HG02798 (cell line): Measurements from ENCODE around the gene AKAP1.

Experiments used
- ATAC-seq: cut with Tn5 transposase; IDR thresholded peaks from one replicate; pipeline ENCODE4 v1.9.1; 2021; ENCODE audit warnings: mild to moderate bottlenecking; ENCODE audit not compliant: unreplicated experiment, poor library complexity

AKAP1 gene

DNA sequence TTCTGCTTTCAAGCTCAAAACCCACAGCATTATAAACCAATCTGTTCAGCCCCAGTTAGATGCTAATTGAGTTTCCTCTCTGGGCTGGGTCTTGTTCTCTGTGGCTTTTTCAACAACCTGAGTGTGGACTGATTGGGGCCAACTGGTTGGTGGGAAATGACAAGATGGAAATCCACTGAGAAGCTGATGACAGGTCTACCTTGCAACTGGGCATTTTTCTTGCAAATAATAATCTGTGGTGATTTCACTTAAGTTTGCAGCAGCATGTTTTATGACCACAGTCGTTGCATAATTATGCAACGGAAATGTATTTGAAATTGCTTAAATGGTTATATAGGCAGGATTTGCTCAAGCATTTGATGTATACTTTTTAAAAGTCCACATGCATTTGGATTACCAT is 69.9 kb downstream of the AKAP1 start:
- ATAC-seq = no peak

DNA sequence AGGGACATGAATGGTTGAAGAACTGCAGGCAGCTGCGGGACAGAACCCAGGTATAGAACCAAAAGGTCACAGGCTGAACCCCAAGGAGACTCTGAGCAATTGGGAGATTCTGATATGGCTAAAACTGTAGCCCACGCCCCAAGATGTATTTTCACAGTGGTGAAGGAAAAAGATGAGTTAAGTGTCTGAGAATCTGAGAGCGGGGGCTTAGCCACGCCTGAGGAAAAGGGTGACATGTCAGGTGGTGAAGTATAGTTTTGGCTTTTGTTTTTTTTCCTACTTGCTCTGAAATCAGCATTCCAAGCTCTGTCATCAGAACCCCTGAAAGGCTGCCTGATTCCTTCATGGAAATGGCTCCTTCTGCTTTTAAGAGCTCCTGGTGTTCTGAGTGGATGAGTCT is 73.3 kb downstream of the AKAP1 start:
- ATAC-seq = no peak

DNA sequence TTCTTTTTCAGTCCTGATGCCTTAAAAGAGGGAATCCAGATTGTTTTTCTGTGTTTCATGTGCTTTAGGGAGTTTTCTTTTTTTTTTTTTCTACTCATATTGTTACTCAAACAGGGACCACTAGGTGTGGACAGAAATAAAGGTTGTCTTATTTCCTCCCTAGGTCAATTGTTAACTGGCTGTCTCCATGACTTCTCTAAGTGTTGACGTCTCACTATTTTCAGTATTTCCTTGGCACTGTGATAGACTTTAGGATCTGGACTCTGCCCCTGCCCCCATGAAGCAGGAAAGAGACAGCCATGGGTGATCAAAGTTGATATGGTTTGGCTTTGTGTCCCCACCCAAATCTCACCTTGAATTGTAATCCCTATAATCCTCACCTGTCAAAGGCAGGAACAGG is 73.7 kb downstream of the AKAP1 start:
- ATAC-seq = no peak

- no peak for ATAC-seq
Measured at GRCh38 chr17:57160624-57161023, 75.6 kb downstream of the AKAP1 start.

DNA sequence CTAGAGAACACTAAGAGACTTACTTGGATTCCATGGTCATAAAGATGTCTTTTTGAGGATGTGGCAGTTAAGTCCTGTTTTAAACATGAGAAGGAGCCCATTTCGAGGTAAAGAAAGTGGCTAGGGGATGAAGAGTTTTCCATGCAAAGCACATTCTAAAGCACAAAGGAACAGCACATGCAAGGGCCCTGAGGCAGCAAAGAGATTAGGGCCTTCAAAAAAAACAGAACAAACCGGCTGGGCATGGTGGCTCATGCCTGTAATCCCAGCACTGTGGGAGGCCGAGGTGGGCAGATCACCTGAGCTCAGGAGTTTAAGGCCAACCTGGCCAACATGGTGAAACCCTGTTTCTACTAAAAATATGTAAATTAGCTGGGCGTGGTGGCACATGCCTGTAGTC is 79.8 kb downstream of the AKAP1 start:
- ATAC-seq = no peak

GRCh38 chr17:57165754-57166153 is 80.7 kb downstream of the AKAP1 start:
- no peak for ATAC-seq

DNA sequence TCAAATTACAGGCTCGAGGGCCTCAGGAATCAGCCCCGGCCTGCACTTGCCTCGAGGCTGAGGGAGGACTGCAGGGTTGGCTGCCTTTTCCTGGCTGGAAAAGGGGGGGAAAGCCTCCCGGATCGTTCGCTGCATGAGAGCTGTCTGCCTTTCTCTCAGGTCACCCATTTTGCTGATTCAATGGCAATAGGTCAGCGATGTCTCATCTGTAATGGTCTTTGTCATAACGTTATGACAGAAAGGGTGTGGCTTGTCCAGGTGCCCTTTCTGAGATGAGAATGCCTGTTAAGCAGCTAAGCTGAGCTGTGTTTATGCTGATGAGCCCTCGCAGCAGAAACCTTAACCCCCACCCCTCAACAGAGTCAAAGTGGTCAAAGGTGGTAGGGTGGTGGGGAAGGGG is 81.8 kb downstream of the AKAP1 start:
- ATAC-seq = no peak

GRCh38 chr17:57168695-57169094 is 83.6 kb downstream of the AKAP1 start:
- no peak for ATAC-seq

DNA sequence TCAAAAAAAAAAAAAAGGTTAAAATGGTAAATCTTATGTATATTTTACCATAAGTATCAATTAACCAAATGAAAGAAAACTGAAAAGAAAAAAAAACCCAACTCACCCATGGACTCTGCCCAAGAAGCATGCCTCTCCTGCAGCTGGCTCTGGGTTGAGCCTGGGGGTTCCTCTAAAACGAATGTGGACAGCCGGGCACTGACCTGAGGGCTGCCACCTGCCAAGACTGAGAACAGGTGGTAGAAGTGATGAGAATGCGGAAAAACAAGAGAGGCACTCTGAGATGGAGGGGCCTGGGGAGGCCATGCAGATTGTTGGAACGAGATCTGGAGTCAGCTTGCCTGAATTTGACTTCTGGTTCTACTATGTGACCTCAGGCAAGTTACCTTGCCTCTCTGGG is 85.8 kb downstream of the AKAP1 start:
- no peak for ATAC-seq
